NCI-H1092 (cell line): ENCODE measurements around the gene FSTL3.
"Not testable (repeated sequence)": the region's sequence is repeated elsewhere in the genome, so short reads cannot be mapped to it uniquely, and the experiment has no call there.

Experiments used
- DNase-seq: peaks from one replicate; lab custom pipeline; 2025; lab: John Stamatoyannopoulos, UW

The FSTL3 gene

GRCh38 chr19:661427-662196 lies 14.6 kb upstream of the FSTL3 start:
- DNase-seq = no peak

GRCh38 chr19:662207-662961 lies 13.8 kb upstream of the FSTL3 start:
- DNase-seq = peak; percentile 12

GRCh38 chr19:662962-663681 lies 13.1 kb upstream of the FSTL3 start, which contains the start of gene RNF126:
RNF126 (minus strand) TSS chr19:663214; CDS start chr19:663121, 93 bp downstream.
- peak; percentile 91 for DNase-seq

- DNase-seq = no peak
Observed at GRCh38 chr19:663682-664117, 12.5 kb upstream of the FSTL3 start.

GRCh38 chr19:664913-665443 lies 11.2 kb upstream of the FSTL3 start:
- DNase-seq = peak; percentile 79

GRCh38 chr19:666985-667573 lies 9.1 kb upstream of the FSTL3 start:
- not testable (repeated sequence) for DNase-seq

- DNase-seq = not testable (repeated sequence)
Observed at GRCh38 chr19:668675-669434, 7.3 kb upstream of the FSTL3 start.

- no peak for DNase-seq
Observed at GRCh38 chr19:670609-671075, 5.5 kb upstream of the FSTL3 start.

- no peak for DNase-seq
Observed at GRCh38 chr19:674282-675151, 1.7 kb upstream of the FSTL3 start.

- no peak for DNase-seq
Observed at GRCh38 chr19:676007-676338, 219 bp upstream of the FSTL3 start.

GRCh38 chr19:677201-677600 lies 1.0 kb downstream of the FSTL3 start:
- no peak for DNase-seq

GRCh38 chr19:677601-678436 lies 1.6 kb downstream of the FSTL3 start:
- no peak for DNase-seq

- no peak for DNase-seq
Observed at GRCh38 chr19:678791-679388, 2.7 kb downstream of the FSTL3 start.

GRCh38 chr19:679418-680286 lies 3.5 kb downstream of the FSTL3 start:
- DNase-seq = no peak

- peak; percentile 98 for DNase-seq
Observed at GRCh38 chr19:680287-681028, 4.3 kb downstream of the FSTL3 start.

- no peak for DNase-seq
Observed at GRCh38 chr19:681029-682019, 5.1 kb downstream of the FSTL3 start.
